GM12873 (cell line): ENCODE data around the gene SERINC5.

Experiments
- CTCF ChIP-seq: IDR thresholded peaks from 2 replicates; pipeline ENCODE4 v1.5.1; 2012; ENCODE audit warnings: low read depth, mild to moderate bottlenecking, moderate library complexity, low read length, control low read depth; ENCODE audit not compliant: insufficient read depth; ENCODE audit errors: missing control alignments

Gene SERINC5

GRCh38 chr5:80251636-80252035, 4.2 kb downstream of the SERINC5 start:
- TF ChIP-seq CTCF = no peak

- TF ChIP-seq CTCF = no peak
These were observed 5.0 kb downstream of the SERINC5 start for GRCh38 chr5:80250801-80251200.

- no peak for TF ChIP-seq CTCF
These were observed 5.9 kb downstream of the SERINC5 start for GRCh38 chr5:80249901-80250300.

- TF ChIP-seq CTCF = no peak
These were observed 7.5 kb downstream of the SERINC5 start for GRCh38 chr5:80248378-80248777.

- TF ChIP-seq CTCF = no peak
These were observed 8.7 kb downstream of the SERINC5 start for GRCh38 chr5:80246995-80247729.

GRCh38 chr5:80246001-80246758, 9.7 kb downstream of the SERINC5 start:
- no peak for TF ChIP-seq CTCF

- no peak for TF ChIP-seq CTCF
These were observed 12.3 kb downstream of the SERINC5 start for GRCh38 chr5:80243567-80243966.
